HCT116 (cell line): Measurements from ENCODE around the gene SGMS1. TPM values are rescaled to one million over a fixed set of nuclear protein-coding genes. Genes with fewer than 3 reads are reported as not detected.

Experiments used
- ATAC-seq: fragments of 200-7000 bp; cut with Tn5 transposase; 2 replicates; pipeline ENCODE4 v1.9.1; 2020; ENCODE audit warnings: mild to moderate bottlenecking, moderate library complexity
- BruUV-seq: library from RNA; stranded (reverse); fragments of 400-500 nt; replicated peaks from 2 replicates; lab custom pipeline; 2021; lab: Mats Ljungman, UMichigan
- CTCF ChIA-PET: fragments of 300-600 bp; sonication (Branson Sonifier 250); formaldehyde crosslinking; loops from one replicate; lab custom pipeline; 2021; ENCODE audit warnings: antibody characterized with exemption; lab: Charles Lee
- POLR2A ChIA-PET: fragments of 300-600, 350-600 bp; sonication (Branson Sonifier 250); formaldehyde crosslinking; loops from one replicate; lab custom pipeline; 2021; ENCODE audit warnings: antibody characterized with exemption; lab: Charles Lee
- RAD21 ChIA-PET, 2 experiments: fragments of 300-600 bp; sonication (Branson Sonifier 250); formaldehyde crosslinking; loops; one replicate each; lab custom pipeline; 2023; ENCODE audit warnings: low total read pairs in 2 of 2; ENCODE audit not compliant: uncharacterized antibody in 2 of 2, unreplicated experiment in 2 of 2, low non-redundant PET in 1 of 2; lab: Charles Lee
- DNase-seq: peaks from one replicate; pipeline ENCODE4 v3.0.0-alpha.2; 2010; ENCODE audit warnings: low read depth, low spot score
- H2AFZ ChIP-seq: fragments of 200-600 bp; shearing (Covaris generic), sonication (generic); 2 replicates; pipeline ENCODE4 v1.6.1; 2017; ENCODE audit warnings: low read depth, mixed run types, mixed read lengths, antibody characterized with exemption, low read length; ENCODE audit not compliant: poor library complexity, severe bottlenecking
- H3K27ac ChIP-seq: 2 replicates; pipeline ENCODE4 v1.5.1; 2012; ENCODE audit warnings: low read depth, low read length
- H3K27me3 ChIP-seq: fragments of 200-600 bp; sonication (generic); 2 replicates; pipeline ENCODE4 v1.6.1; 2016; ENCODE audit warnings: mixed run types, low read length, mixed read lengths; ENCODE audit not compliant: insufficient read depth
- H3K36me3 ChIP-seq, 2 experiments: fragments of 200-500 bp in 1 of 2; fragments of 200-600 bp in 1 of 2; sonication (Bioruptor generic) in 1 of 2; sonication (generic) in 1 of 2; 2 replicates each; pipeline versions ENCODE4 v1.5.1 to v1.6.1; 2014 to 2016; ENCODE audit warnings: low read length in 2 of 2, inconsistent platforms in 1 of 2, mixed read lengths in 1 of 2, mixed run types in 1 of 2; ENCODE audit not compliant: insufficient read depth in 2 of 2, control insufficient read depth in 1 of 2
- H3K4me1 ChIP-seq, 2 experiments: fragments of 200-600 bp in 1 of 2; sonication (generic) in 1 of 2; 2 replicates each; pipeline versions ENCODE4 v1.5.1 to v1.6.1; 2012 to 2017; ENCODE audit warnings: low read length in 2 of 2, inconsistent platforms in 1 of 2, mild to moderate bottlenecking in 1 of 2, mixed read lengths in 1 of 2, mixed run types in 1 of 2, moderate library complexity in 1 of 2; ENCODE audit not compliant: insufficient read depth in 2 of 2, control insufficient read depth in 1 of 2
- H3K4me2 ChIP-seq: fragments of 200-600 bp; sonication (generic); 2 replicates; pipeline ENCODE4 v1.6.1; 2017; ENCODE audit warnings: mixed run types, low read length, mixed read lengths
- H3K4me3 ChIP-seq, 2 experiments: fragments of 200-600 bp in 1 of 2; sonication (generic) in 1 of 2; replicated peaks in 1 of 2; 2 replicates each; pipeline ENCODE4 v1.5.1; 2011 to 2016; ENCODE audit warnings: low read length in 2 of 2, control low read depth in 1 of 2, low read depth in 1 of 2, mild to moderate bottlenecking in 1 of 2, mixed read lengths in 1 of 2, mixed run types in 1 of 2
- H3K79me2 ChIP-seq: fragments of 200-600 bp; sonication (generic); 2 replicates; pipeline ENCODE4 v1.6.1; 2017; ENCODE audit warnings: mild to moderate bottlenecking, mixed run types, low read length, moderate library complexity, mixed read lengths; ENCODE audit not compliant: insufficient read depth
- H3K9ac ChIP-seq: fragments of 200-600 bp; sonication (generic); 2 replicates; pipeline ENCODE4 v1.6.1; 2016; ENCODE audit warnings: low read length, mixed read lengths
- H3K9me2 ChIP-seq: fragments of 200-600 bp; sonication (generic), shearing (Covaris generic); 2 replicates; pipeline ENCODE4 v1.6.1; 2017; ENCODE audit warnings: mixed run types, mild to moderate bottlenecking, moderate library complexity; ENCODE audit not compliant: insufficient read depth
- H3K9me3 ChIP-seq, 2 experiments: fragments of 200-500 bp in 1 of 2; fragments of 200-600 bp in 1 of 2; sonication (Bioruptor generic) in 1 of 2; sonication (generic) in 1 of 2; 2 replicates each; pipeline ENCODE4 v1.6.1; 2014 to 2017; ENCODE audit warnings: low read length in 2 of 2, mixed read lengths in 2 of 2, inconsistent platforms in 1 of 2, low read depth in 1 of 2, mild to moderate bottlenecking in 1 of 2, mixed run types in 1 of 2, moderate library complexity in 1 of 2; ENCODE audit not compliant: control insufficient read depth in 1 of 2, insufficient read depth in 1 of 2
- H4K20me1 ChIP-seq: fragments of 200-600 bp; sonication (generic), shearing (Covaris generic); 2 replicates; pipeline ENCODE4 v1.6.1; 2017; ENCODE audit warnings: mixed run types, mild to moderate bottlenecking, moderate library complexity; ENCODE audit not compliant: insufficient read depth
- ATF3 ChIP-seq: IDR thresholded peaks from 2 replicates; pipeline ENCODE4 v1.6.1; 2012
- CBX3 ChIP-seq: IDR thresholded peaks from 2 replicates; pipeline ENCODE4 v1.6.1; 2012; ENCODE audit warnings: low read depth
- CTCF ChIP-seq, 3 experiments: fragments of 200-600 bp in 1 of 3; sonication (generic) in 1 of 3; IDR thresholded peaks in 2 of 3; conservative IDR thresholded peaks in 1 of 3; 2 replicates each; pipeline ENCODE4 v1.5.1; 2012 to 2017; ENCODE audit warnings: low read depth in 2 of 3, low read length in 2 of 3, antibody characterized with exemption in 1 of 3, borderline replicate concordance in 1 of 3, control low read depth in 1 of 3, mild to moderate bottlenecking in 1 of 3, mixed read lengths in 1 of 3, mixed run types in 1 of 3, moderate library complexity in 1 of 3; ENCODE audit not compliant: insufficient read depth in 1 of 3
- ELF1 ChIP-seq: IDR thresholded peaks from 2 replicates; pipeline ENCODE4 v1.6.1; 2012; ENCODE audit warnings: low read depth, borderline replicate concordance
- EZH2phosphoT487 ChIP-seq: fragments of 200-600 bp; IDR thresholded peaks from 2 replicates; pipeline ENCODE4 v1.6.1; 2018; ENCODE audit warnings: antibody characterized with exemption, borderline replicate concordance
- JUND ChIP-seq: IDR thresholded peaks from 2 replicates; pipeline ENCODE4 v1.6.1; 2012
- MAX ChIP-seq: IDR thresholded peaks from 2 replicates; pipeline ENCODE4 v1.6.1; 2012
- POLR2A ChIP-seq: IDR thresholded peaks from 2 replicates; pipeline ENCODE4 v1.7.0; 2011; ENCODE audit warnings: borderline replicate concordance; ENCODE audit not compliant: insufficient read depth, insufficient read length; ENCODE audit errors: extremely low read depth
- RAD21 ChIP-seq: IDR thresholded peaks from 2 replicates; pipeline ENCODE4 v1.6.1; 2012; ENCODE audit warnings: low read depth, mild to moderate bottlenecking
- SP1 ChIP-seq: IDR thresholded peaks from 2 replicates; pipeline ENCODE4 v1.6.1; 2012; ENCODE audit warnings: low read depth
- TCF7L2 ChIP-seq: IDR thresholded peaks from 2 replicates; pipeline ENCODE4 v1.7.0; 2011; ENCODE audit warnings: borderline replicate concordance, inconsistent platforms; ENCODE audit not compliant: insufficient read depth, insufficient read length; ENCODE audit errors: extremely low read depth
- YY1 ChIP-seq: IDR thresholded peaks from 2 replicates; pipeline ENCODE4 v1.6.1; 2011; ENCODE audit warnings: low read length, low read depth, moderate library complexity, mild to moderate bottlenecking; ENCODE audit not compliant: insufficient replicate concordance; ENCODE audit errors: extremely low read depth
- ZBTB33 ChIP-seq: IDR thresholded peaks from 2 replicates; pipeline ENCODE4 v1.6.1; 2011; ENCODE audit warnings: mild to moderate bottlenecking, low read length, moderate library complexity; ENCODE audit not compliant: insufficient replicate concordance; ENCODE audit errors: extremely low read depth
- ZFX ChIP-seq: fragments of 450-650 bp; IDR thresholded peaks from 2 replicates; pipeline ENCODE4 v1.6.1; 2017
- ZNF274 ChIP-seq: fragments of 200-500 bp; sonication (Bioruptor generic); IDR thresholded peaks from 2 replicates; pipeline ENCODE4 v1.6.1; 2014; ENCODE audit warnings: mild to moderate bottlenecking, low read depth, low read length, inconsistent platforms
- intact Hi-C: fragments of 100-400 bp; cut with micrococcal nuclease; formaldehyde crosslinking; loops from 2 replicates; pipeline ENCODE4 v1.10.0; 2022
- total RNA-seq: library from RNA; stranded (reverse); gene quantifications from one replicate; pipeline ENCODE4 v1.2.1, GENCODE V29; 2021; ENCODE audit not compliant: unreplicated experiment

Gene SGMS1
- total RNA-seq, 1 experiment from 2014 or later, result 29.1 TPM

- TF ChIP-seq YY1 (no peak), ATF3 (peak; percentile 86), SP1 (peak; percentile 87), JUND (peak; percentile 49; the same call in 1 of the 2 replicates)
Measured at GRCh38 chr10:50407076-50407801, 216.5 kb downstream of the SGMS1 start (continued).

GRCh38 chr10:50406457-50407070 lies 217.2 kb downstream of the SGMS1 start:
- peak overlapping the region; percentile 71 for H3K4me2 ChIP-seq
- H3K4me1 ChIP-seq, result peaks cover 34 to 48% of the 10 kb centered on the region in 2 experiments
- no peak for TF ChIP-seq ZFX
- no peak for TF ChIP-seq TCF7L2
- no peak for TF ChIP-seq CTCF (IDR thresholded peaks at IDR 0.05 in 2 of 3, conservative IDR thresholded peaks at IDR 0.05 in 1 of 3; ENCODE audit: borderline replicate concordance in 1 of 3, insufficient read depth in 1 of 3, low read depth in 2 of 3, low read length in 2 of 3)
- no peak for TF ChIP-seq JUND
- no peak for TF ChIP-seq RAD21
- no peak for TF ChIP-seq ZBTB33
- TF ChIP-seq POLR2A, result no peak
- no peak for TF ChIP-seq CBX3
- no peak for TF ChIP-seq ZNF274
- no peak for TF ChIP-seq ATF3
- TF ChIP-seq ELF1, result no peak
- no peak for TF ChIP-seq EZH2phosphoT487
- TF ChIP-seq MAX, result no peak
- TF ChIP-seq, all 23 proteins: peak for 0
- peak overlapping the region; percentile 58 for H3K27ac ChIP-seq
- H3K9me2 ChIP-seq, result no peaks in the 10 kb centered on the region
- H3K27me3 ChIP-seq, result no peaks in the 10 kb centered on the region
- CTCF ChIA-PET, result no interaction called here
- no peaks in the 10 kb centered on the region for H3K36me3 ChIP-seq
- H3K9me3 ChIP-seq, result no peaks in the 10 kb centered on the region
- POLR2A ChIA-PET, result interaction anchor here (1.2 to 1.9 kb wide), 2 partner anchors 12 to 39 kb away, joined by 3 to 7 read pairs; no protein-coding TSS in a partner anchor
- RAD21 ChIA-PET, result no interaction called here
- no peak overlapping the region for H2AFZ ChIP-seq
- intact Hi-C loops, result no loop called here
- BruUV-seq, result no TSS peak
- peaks cover 76% of the 10 kb centered on the region for H3K79me2 ChIP-seq
- peak overlapping the region in 1 of 2 experiments; percentile 20; a peak in 1 of 4 replicates for H3K4me3 ChIP-seq
- H3K9ac ChIP-seq, result peak overlapping the region; percentile 24; the same call in 1 of the 2 replicates
- no peak for DNase-seq
- H4K20me1 ChIP-seq, result no peaks in the 10 kb centered on the region
- peak; percentile 55 for ATAC-seq
